Brain pericyte (primary cell): Measurements from ENCODE around the gene KCNMA1.
"Not testable (repeated sequence)": the region's sequence is repeated elsewhere in the genome, so short reads cannot be mapped to it uniquely, and the experiment has no call there.

Source experiments
- DNase-seq: peaks from one replicate; pipeline ENCODE4 v3.0.0-alpha.2; 2012; ENCODE audit warnings: low read depth, low spot score

KCNMA1 gene

DNA sequence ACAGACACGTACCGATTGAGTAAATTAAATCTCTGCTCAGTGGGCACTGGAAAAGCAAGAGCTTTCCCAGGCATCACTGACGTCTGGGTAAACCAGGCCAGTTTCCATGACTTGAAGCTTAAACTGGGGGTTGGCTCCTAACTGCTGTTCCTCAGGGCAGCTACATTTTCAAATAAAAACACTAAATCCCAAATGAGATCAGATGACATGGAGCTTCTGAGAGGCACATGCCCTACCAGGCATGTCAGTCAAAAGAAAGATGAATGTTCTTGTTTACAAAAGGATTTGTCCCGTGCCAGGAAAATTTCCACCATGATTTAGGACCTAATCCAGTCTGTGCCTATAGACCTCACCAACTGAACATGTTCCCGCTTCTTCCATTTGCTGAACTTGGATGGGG is 220.2 kb downstream of the KCNMA1 start:
- no peak for DNase-seq

DNA sequence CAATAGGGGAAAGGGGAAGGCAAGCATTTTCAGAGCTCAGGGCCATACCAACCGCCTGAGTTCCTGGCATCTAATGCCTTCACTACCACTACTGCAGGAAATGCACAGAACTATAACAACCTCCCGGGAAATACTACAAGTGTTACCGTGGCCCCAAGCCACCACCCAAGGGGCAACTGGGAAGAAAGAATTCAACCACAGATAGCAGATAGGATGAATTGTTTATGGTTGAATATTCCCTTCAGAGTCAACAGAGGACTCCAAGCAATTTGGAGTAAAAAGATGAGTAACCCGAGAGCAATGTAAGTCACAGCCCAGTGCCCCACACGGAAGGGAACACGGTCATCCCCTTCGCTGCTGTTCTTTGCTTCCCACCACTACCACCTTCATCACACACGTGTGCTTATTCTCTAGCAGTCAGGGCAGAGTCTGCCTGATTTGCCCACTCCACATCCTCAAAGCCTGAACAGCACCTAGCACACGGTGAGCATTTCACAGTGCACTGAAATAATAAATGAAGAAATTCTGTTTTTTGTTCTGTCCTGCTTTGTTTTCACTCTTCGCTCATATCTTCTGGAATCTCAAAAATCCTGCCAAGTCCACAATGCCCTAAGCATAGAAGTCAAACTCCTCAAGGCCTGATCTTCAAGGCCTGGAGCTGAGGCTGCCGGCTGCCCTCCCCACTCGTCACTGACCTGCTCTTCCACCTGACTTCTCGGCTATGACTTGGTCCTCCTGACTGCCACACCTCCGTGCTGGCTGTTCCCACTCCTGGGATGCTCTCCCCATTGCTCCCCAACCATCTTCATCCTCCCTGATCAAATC is 221.1 kb downstream of the KCNMA1 start:
- no peak for DNase-seq

DNA sequence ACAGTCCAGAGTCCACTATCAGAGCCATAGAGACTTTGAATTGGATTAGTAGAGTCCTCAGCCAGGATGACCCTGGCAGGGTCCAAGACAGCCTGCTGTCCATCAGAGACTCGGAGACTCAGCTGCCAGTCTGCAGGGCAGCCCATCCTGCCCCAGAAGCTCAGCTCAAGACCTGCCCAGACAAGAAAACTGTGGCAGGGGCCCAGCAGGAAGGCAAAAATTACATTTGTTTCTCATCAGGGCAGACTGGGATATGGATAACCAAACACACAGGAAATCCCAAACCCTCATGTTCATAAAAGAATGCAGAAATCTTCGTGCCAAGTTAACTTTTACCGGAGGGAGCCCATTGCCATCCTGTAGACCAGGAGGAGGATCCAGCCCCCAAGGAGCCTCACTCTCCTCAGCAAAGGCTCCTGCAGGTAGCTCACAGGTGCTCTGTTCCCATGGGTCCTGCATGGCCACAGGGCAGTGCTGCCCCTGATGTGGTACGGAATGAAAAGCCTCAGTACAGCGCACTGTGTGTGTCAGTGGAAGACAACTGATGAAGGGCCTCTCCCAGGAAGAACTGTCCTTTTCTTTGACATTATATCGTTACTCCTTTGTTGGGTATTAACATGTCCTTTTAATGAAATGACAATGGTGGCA is 222.2 kb downstream of the KCNMA1 start:
- no peak for DNase-seq

DNA sequence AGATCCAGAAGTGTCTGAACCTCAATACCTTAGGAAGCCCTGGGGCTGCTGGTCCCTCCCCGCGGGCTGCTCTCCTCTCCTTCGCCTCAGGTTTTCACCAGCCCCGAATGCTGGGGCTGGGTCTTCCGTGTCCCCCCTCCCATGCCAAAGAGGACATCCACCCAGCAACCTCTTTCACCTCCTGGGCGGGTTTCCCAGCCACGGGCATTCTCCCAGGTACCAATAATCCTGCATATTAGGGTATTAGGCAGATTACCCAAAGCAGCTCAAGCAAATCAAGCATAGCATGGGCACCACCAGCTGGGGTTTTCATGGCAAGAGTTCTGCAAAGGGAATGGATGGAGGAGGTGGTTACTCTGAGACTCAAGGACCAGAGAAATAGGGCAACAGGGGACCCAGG is 224.4 kb downstream of the KCNMA1 start:
- no peak for DNase-seq

DNA sequence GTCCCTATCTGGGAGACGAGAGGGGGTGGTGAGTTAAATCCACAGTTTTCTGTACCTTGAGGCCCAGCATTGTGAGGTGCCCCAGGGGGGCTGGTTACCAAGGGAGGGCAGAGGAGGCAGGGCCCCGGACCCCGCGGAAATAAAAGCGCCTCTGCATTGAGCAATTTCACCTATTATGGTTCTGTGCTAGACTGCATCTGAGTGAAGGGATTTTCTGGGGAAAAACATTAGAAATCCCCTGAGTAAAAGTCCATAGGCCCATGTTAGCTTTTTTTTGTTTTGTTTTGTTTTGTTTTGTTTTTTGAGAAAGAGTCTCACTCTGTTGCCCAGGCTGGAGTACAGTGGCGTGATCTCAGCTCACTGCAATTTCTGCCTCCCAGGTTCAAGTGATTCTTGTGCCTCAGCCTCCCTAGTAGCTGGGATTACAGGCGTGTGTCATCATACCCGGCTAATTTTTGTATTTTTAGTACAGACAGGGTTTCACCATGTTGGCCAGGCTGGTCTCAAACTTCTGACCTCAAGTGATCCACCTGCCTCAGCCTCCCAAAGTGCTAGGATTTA is 225.0 kb downstream of the KCNMA1 start:
- DNase-seq = not testable (repeated sequence)

DNA sequence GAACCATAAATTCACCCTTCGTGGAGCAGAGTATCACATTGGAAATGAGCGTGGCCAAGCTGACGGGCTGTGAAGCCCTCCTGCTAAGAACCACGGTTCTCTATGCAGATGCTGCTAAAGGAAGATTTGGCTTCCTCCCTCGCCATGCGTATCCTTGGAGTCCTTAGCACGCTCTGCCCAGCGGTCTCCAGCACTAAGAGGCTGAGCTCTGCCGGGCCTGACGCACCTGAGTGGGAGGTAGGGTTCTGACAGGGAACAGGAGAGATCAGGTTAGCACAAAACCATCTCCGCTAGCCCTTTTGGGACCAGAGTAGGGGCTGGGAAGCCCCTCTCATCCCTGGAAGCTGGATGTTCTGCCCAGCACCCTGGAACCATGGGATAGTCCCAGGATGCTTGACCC is 225.8 kb downstream of the KCNMA1 start:
- no peak for DNase-seq

DNA sequence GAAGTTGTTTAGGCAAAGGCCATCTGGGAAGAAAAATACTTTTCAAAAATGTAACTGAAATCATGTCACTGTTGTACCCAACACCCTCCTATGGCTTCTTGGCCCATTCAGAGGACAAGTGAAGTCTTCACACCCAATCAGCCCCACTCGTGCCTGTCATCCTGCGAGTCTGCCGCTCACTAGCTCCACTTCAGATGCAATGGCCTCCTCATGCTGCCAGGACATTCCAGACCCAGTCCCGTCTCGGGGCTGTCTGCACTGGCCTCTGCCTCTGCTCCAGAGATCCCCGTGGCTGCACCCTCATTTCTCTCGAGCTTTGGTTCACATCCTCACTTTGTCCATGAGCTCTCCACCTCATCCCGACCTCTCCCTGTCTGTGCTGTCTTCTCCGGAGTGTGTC is 227.1 kb downstream of the KCNMA1 start:
- no peak for DNase-seq

DNA sequence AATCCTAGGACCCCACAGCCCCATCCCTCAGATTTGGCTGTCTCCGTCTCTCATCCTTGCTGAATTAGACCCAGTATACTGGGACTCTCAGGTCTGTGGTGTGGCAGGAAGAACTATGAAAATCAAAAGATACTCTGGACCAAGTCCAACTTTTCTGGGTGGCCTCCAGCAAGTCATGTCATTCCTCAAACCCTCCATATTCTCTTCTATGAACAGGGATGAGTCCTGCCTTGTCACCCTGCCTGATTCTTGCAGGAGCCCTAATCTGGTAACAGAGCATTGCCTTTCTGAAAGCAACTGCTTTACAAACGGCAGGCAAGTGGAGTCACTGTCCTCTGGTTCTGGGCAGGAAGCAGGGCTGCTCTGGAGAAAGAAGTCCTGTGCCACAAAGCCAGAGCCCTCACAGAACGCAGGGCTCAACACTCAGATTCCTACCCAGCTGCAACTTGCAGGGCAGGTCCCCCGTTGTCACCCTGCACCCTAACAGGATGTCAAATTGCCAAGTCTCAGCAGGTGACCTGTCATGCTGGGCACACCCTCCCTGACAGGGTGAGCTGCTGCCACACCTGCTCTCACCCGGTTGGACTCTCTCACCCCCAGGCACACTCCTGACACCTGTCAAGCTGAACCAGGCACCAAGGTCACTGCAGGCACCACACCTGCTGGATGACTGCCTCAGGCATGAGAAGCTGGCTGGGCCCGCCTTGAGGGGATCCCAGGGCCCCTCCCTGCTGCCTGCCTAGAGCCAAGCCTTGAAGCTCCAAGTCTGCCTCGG is 227.7 kb downstream of the KCNMA1 start:
- DNase-seq = no peak

DNA sequence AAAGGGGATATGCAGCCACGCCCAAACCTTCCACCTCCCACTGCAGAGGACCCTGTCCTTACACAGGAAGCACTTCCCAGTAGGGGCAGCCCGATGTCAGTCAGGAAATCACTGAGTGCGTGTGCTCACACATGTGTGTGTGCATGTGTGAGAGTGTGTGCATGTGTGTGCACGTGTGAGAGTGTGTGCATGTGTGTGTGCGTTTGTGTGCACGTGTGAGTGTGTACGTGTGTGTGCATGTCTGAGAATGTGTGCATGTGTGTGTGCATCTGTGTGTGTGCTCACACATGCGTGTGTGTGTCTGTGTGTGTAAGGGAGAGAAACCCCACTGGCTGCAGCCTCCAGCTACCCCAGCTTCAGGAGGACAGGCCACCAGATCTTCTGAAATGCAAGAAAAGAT is 229.3 kb downstream of the KCNMA1 start:
- no peak for DNase-seq

DNA sequence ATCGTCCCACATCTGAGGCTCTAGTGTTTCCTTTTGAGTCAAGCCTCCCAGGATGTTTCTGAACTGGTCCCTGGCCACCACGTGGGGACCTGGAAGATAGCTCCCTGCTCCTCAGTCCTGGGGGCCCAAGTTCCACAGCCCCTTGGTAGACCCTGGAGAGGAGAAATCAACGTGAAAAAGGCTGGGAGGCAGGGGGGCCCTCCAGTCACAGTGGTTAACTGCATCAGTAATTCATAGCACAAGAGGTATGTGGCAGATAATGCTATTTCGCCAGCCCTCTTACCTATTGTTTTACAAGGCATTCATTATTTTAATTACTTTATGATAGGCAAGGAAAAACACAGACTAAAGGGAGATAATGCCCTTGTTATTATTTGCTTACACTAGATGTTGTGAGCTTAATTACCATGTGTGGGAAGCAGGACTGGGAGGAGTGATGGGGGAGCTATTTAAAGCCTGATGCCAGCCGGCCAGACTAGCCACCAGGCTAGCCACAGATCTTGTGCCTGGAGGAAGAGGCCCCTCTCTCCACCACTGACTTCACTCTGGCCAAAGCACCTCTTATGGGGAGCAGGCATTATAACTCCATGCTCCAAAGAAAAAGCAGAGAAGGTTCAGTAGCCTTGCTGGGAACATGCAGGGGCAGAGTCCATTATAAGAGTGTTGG is 230.7 kb downstream of the KCNMA1 start:
- DNase-seq = no peak

DNA sequence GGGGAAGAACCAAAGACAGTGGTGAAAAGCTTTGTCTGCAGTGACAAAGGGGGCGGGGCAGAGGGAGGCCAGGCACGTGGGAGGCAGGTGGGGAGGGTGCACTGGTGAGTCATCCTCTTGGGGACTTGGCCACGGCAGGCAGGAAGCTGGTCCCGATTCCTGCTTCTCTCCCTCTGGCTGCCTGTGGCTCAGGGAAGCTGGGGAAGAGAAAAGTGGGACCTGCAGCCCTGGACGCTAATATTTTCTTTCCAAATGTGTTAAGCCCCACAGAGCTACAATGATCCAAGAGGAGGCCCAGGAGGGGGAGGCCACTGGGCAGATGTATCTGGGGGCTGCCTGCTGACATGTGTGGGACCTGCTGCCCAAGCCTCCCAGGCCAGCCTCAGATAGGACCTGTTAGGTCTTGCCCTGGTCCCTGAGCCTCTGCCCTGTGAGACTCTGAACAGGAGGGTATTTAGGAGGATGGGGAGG is 231.8 kb downstream of the KCNMA1 start:
- no peak for DNase-seq

DNA sequence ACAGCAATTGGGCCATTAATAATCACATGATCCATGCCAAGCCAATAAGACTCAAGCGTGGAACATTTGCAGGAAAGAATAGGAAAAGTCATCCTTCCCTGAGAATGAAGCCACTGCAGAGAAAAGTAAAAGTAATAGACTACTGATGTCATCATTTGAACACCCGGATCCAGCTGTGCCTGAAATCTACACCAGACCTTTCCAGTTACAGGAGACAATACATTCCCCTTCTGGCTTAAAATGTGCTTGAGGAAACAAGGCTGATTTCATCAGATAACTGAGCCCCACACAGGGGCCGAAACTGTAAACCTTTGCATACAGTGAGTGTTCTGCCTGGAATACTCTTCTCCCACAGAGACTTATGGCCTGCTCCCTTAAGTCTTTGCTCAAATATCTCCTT is 232.8 kb downstream of the KCNMA1 start:
- no peak for DNase-seq

DNA sequence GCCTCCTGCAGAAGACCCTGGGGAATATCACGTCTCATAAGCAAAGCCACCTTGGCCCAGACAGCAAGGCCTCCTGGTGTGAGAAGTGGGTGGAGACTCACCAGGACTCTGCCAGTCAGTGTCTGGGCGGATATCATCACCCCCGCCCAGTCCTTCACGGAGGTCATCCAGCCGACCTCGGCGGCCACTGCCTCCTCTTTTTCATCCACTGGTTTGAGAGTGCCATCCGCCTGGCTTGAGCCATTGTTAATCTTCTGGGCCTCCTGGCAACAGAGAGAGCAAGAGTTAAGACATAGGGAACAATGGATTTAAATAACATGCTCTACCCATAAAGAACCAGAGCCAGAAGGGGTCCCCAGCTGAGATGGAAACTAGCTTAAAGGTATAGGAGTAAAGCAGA is 233.8 kb downstream of the KCNMA1 start:
- DNase-seq = no peak

DNA sequence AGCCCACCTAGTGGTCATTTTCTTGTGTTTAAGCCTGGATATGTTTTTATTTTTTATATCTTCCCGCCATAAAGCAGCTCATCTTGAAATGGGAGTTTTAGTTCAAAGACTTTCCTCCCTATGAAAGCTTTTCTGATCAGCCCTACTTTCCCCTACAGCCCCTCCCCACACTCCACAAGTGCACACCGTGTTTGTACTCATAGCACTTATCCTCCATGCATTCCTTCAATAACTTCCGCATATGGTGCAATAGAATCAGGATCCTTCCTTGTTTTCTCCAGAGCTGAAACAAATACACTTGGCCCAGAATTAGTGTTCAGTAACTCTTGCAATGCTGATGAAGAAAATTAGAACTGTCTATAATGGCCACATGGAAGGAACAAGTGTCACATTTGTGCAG is 235.9 kb downstream of the KCNMA1 start:
- DNase-seq = no peak

DNA sequence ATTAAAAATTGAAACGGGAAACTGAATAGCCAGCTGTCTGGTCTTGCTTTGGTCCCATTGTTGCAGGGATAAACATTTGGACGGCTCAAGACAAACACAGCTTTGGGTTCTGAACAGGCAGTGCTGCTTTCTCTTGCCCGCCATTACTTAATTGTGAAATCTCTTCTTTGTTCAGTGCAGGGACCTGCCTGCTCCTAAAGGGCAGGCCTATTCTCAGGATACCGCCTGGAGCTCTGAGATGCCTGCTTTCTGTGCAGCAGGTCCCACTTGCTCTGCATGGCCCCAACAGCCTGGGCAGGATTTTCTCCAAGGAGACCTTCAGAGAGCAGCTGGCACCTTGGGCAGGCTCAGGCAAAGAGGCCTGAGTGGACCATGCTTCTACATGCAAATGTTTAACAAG is 237.6 kb downstream of the KCNMA1 start:
- DNase-seq = no peak

DNA sequence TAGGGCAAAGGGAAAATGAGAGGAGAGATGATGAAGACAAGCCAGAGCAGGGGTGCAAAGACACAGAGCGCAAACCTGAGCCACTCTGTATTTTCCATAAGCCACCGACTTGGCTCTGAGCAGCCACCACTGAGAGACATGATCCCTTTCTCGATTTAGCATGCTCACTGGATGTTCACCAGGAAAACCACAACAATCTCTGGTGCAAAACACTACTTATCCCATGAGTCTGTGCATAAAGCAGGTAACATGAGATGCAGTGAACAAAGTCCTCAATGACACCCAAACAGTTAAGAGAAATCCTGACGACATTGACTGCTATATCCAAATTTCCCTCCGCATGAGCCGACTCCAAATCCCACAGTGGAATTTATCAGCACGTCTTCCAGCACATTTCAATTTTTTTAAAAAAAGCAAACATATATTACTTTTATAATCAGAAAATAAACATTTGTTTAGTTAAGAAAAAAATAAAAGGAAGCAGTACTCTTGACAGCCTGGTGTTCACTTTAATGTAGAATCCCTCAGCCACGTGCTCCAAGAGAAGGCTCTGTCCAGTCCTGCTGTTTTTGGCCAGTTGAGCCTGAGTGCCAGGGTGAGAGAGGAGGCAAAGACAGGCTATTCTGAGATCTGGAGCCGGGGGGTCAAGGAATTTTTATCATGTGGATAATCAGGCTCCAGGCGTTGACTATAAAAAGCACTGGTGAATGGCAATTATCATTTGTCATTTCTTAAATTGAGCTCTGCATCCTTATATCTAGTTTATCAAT is 238.4 kb downstream of the KCNMA1 start:
- DNase-seq = no peak

DNA sequence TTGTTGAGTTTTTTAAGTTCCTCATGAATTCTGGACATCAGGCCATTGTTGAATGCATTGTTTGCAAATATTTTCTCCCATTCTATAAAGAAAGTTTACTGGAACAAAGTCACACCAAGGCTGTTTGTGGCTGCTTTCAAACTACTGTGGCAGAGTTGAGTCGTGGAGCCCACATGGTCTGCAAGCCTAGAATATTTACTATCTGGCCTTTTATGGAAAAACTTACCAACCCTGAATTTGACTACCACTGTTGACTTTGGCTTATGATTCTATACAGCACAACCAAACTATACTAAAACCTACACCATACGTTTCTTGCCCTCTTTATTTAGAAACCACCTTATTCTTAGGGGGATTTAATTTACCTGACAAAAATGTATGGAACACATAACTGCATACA is 239.1 kb downstream of the KCNMA1 start:
- no peak for DNase-seq

DNA sequence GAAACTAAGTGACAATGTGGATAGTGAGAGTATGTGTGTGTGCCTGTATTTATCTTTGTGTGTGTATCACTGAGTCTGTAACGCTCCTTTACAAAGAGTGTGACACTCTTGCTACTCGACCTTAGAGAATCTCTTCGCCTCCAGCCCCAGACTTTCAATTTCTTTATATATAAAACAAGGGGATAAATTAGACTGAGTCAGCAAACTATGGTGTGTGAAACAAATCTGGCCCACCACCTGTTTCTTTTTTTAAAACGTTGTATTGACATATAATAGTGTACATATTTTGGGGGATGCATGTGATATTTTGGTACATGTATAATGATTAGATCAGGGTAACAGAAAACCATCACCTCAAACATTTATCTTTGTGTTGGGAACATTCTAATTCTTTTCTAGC is 240.5 kb downstream of the KCNMA1 start:
- no peak for DNase-seq

DNA sequence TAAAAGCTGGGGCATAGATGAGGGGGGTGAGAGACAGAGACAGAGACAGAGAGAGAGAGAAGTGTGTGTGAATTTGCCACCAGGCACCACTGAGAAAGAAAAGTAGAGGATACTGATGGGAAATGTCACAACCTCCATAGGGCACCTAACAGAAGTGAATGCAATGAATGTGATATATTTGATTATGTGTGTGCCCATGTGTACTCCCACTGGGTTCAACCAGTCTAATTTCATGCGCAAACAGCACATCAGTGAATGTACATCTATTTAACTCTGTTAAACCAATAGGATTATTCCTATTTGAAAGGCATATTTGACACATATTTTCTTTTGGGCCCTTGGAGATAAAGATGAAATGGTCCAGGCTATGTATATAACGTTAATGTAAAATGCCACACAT is 241.3 kb downstream of the KCNMA1 start:
- DNase-seq = no peak

DNA sequence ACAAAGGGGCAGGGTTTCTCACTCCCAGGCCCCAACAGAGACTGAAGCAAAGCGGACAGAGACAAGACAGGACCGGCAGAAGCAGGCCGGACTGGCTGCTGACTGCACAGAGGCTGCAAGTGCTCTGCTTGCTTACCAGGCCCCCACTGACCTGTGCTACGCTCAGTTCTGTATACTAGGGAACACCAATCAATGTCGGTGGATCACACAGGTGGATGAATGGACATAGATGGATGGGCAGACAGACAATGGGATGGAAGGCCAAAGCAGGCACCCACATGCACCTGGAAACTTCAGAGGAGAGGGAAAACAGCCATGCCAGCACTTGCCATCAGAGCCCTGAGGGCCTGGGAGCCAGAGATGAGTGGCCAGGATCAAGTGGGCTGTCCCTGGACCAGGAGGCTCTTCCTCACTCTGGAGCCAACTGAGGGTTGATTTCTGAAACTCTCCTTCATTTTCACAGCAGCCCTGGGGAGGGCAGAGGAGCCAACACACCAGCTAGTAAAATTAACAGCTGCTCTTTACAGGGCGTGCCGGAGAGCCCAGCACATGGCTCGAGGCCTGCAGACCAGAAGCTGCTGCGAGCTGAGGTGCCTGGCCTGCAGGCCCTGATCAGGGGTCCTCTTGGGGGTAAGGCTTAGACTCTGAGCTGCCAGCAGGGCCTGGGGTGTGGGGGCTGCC is 243.6 kb downstream of the KCNMA1 start:
- DNase-seq = no peak
